Measurements from ENCODE around the gene MLLT10.
A peak's percentile ranks its signal among the peaks of the same experiment; 100 is the strongest.
"Not testable (repeated sequence)": the region's sequence is repeated elsewhere in the genome, so short reads cannot be mapped to it uniquely, and the experiment has no call there.

The MLLT10 gene

DNA sequence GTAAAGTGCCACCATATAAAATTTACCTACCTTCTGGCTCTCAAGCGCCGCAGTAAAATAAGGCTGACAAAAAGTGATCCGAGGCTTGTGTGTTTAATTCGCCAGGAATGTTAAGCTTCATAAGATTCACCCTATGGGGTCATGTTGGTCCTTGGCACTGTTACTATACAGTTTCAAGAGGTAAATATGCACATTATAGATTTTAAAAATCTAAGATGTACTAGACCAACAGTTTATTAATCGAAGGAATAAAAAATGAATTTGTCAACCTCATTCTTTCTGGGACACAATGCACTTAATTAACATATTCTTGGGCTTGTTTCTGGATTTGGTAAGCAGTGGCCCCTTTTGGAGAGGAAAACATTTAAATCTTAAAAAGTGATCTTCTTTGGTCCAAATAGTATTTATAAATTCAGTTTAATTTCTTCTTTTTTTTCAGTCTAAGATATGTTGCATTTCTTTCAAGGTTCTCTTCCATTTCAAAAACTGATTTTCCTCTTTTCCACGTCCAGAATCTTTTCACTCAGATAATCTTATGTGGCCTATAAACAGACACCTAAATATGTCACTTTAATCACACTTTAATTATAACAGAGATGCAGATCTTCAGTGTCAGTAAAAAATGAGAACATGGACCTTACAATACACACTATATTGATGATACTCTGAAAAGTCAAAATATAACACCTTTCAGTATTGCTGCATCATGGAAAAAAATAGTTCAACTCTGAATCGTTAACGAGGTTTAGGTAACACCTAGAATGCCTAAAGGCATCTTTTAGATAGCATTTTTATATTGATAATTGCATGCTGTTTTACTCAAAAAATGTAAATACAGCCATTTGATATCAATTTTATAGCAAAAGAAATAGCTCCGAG is 4.8 kb upstream of the MLLT10 start:
- DNase-seq: peak; percentile 16

GRCh38 chr10:21530168-21530567 is 3.9 kb upstream of the MLLT10 start:
- no peak for DNase-seq

- no peak for DNase-seq
Measured at GRCh38 chr10:21530641-21531040, 3.4 kb upstream of the MLLT10 start.

DNA sequence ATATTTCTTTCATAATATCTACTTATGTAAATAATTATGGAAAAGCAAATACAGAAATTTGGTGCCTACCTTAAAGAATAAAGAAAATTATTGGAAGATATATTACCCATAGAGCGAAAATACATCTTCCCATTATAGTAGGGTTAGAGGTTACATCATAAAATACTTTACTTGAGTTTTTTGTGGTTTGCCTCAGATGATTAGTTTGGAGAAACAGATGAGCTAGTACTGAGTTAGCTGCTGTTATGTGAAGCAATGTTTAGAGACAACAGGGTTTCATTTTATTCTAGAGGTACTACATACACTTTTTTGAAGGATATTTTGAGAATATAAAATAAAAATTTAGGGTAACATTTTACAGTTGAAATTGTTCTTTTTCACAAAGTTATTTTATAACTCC is 2.9 kb upstream of the MLLT10 start:
- no peak for DNase-seq

GRCh38 chr10:21532694-21533466 is 1.2 kb upstream of the MLLT10 start:
- DNase-seq: peak; percentile 80

GRCh38 chr10:21534280-21534586 is 201 bp downstream of the MLLT10 start:
- no peak for DNase-seq

GRCh38 chr10:21534604-21535493 is 817 bp downstream of the MLLT10 start:
- peak; percentile 11 for DNase-seq

DNA sequence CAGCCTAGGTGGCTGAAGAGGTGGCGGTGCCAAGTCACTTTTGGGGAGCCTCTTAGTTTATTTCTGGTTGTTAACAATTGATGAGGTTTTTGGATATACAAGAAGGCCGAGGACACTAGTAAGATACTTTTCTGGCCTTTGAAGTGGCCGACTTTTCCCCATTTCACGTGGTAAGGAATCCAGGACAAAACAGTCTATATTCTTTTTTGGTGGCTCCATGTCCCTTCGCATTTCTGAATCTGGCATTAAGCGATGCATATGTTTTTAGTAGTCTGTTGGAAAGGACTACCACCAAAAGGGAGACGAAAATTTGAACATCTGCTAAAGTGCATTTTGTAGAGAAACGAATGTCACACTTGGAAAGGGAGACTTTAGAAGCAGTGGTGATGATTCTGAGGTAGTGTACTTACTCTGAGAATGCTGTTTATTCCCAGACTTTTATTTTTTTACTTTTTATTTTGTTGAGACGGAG is 1.5 kb downstream of the MLLT10 start:
- no peak for DNase-seq

- DNase-seq: not testable (repeated sequence)
Measured at GRCh38 chr10:21535976-21536375, 1.9 kb downstream of the MLLT10 start.

DNA sequence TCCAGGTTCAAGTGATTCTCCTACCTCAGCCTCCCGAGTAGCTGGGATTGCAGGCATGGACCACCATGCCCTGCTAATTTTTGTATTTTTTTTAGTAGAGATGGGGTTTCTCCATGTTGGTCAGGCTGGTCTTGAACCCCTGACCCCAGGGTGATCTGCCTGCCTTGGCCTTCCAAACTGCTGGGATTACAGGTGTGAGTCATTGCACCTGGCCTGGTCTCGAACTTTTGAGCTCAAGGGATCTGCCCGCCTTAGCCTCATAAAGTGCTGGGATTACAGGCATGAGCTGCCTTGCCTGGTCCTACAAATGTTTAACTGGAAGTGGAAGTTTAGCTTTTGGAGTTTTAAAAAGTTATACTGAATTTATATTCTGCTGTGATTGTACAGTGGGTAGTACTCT is 2.8 kb downstream of the MLLT10 start:
- no peak for DNase-seq

GRCh38 chr10:21540701-21541100 is 6.7 kb downstream of the MLLT10 start:
- DNase-seq: not testable (repeated sequence)

DNA sequence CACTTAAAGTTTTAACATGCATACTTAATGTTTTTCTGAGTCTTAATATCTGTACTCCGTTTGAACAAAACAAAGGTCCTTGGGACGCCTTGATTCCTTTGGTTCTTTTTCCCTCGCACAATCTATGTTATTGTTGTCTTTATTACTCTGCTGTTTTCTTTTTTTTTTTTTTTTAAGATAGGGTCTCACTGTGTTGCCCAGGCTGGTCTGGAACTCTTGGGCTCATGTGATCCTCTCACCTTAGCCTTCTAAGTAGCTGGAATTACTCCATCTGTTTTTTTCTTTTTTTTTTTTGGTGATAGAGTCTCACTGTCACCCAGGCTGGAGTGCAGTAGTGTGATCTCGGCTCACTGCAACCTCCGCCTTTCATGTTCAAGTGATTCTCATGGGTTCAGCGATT is 13.2 kb downstream of the MLLT10 start:
- no peak for DNase-seq

DNA sequence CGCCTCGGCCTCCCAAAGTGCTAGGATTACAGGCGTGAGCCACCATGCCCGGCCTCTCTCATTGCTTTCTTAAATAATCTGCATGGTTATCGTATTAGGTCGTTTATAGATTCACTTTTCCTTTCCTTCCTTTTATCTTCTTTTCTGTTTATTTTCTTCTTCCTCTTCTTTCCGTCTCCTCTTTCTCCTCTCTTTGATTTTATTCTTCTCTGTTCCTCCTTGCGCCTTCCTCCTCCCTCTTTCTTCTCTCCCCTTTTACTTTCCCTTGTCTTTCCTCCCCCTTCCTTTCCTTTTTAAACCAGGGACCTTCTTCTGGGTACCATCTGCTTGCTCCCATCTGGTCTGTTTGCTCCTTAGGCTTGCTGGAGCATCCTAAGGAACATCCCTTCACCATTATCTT is 18.6 kb downstream of the MLLT10 start:
- no peak for DNase-seq

DNA sequence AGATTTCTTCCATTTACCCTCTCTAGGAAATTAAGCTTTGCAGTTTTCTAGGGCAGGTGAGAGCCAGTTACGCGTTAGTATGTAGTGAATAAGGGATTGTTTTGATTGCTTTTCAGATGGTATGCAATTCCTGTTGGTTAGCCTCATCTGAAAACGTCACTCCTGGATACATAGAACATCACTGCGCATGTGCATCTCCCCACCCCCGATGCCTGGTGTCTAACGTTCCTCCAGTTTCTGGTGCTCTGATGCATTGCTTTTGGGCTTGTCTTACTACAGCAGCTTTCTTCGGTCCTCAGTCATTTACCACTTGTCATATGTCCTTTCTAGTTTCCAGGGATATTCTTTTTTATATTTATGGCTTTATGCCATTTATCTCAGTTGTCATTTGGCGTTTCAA is 22.5 kb downstream of the MLLT10 start:
- DNase-seq: no peak

- not testable (repeated sequence) for DNase-seq
Measured at GRCh38 chr10:21558984-21559383, 25.0 kb downstream of the MLLT10 start.

GRCh38 chr10:21570761-21571521 is 36.9 kb downstream of the MLLT10 start:
- no peak for DNase-seq

- DNase-seq: no peak
Measured at GRCh38 chr10:21572578-21572977, 38.5 kb downstream of the MLLT10 start.

DNA sequence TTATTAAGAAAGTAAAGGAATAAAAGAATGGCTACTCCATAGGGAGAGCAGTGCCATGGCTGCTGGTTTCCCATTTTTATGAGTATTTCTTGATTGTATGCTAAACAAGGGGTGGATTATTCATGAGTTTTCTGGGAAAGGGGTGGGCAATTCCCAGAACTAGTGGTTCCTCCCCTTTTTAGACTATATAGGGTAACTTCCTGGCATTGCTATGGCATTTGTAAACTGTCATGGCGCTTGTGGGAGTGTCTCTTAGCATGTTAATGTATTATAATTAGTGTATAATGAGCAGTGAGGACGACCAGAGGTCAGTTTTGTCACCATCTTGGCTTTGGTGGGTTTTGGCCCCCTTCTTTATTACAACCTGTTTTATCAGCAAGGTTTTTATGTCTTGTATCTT is 40.5 kb downstream of the MLLT10 start:
- DNase-seq: not testable (repeated sequence)

- no peak for DNase-seq
Measured at GRCh38 chr10:21579291-21579690, 45.3 kb downstream of the MLLT10 start.

DNA sequence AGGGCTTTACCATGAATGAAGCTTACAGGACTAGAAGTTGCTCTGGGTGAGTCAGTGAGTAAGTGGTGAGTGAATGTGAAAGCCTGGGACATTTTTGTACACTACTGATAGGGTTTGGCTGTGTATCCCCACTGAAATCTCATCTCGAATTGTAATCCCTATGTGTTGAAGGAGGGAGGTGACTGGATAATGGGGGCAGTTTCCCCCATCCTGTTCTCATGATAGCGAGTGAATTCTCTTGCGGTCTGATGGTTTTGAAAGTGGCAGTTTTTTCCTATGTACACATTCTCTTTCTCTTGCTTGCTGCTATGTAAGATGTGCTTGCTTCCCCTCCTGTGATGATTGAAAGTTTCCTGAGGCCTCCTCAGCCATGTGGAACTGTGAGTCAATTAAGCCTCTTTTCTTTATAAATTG is 47.4 kb downstream of the MLLT10 start:
- DNase-seq: not testable (repeated sequence)

DNA sequence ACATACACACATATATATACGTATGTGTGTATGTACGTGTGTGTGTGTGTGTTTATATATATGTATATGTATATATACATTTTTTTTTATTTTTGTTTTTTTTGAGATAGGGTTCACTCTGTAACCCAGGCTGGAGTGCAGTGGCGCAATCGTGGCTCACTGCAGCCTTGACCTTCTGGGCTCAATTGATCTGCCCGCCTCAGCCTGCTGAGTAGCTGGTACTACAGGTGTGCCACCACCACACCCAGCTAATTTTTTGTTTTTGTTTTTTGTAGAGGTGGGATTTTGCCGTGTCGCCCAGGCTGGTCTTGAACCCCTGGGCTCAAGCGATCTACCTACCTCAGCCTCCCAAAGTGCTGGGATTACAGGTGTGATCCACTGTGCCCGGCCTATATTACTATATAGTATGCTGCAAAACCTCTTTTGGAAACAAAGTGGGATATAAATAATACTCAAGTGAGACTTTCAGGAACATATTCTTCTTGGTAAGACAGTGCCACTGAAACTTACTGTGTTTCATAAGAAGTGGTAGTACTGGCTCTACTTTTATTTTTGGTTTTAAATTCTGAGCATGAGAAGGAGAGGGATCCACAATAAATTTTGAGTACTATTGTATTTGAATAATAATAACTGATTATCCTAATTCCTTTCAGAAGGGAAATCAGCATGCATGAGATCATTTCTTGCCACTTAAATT is 51.0 kb downstream of the MLLT10 start:
- DNase-seq: no peak

- no peak for DNase-seq
Measured at GRCh38 chr10:21587391-21587790, 53.4 kb downstream of the MLLT10 start.
